Inferior parietal cortex (tissue), 1 donor: ENCODE results near the gene PALD1.

Experiments
- DNase-seq: peaks from one replicate; pipeline ENCODE4 v3.0.0-alpha.2; 2016; ENCODE audit errors: extremely low spot score

The PALD1 gene

DNA sequence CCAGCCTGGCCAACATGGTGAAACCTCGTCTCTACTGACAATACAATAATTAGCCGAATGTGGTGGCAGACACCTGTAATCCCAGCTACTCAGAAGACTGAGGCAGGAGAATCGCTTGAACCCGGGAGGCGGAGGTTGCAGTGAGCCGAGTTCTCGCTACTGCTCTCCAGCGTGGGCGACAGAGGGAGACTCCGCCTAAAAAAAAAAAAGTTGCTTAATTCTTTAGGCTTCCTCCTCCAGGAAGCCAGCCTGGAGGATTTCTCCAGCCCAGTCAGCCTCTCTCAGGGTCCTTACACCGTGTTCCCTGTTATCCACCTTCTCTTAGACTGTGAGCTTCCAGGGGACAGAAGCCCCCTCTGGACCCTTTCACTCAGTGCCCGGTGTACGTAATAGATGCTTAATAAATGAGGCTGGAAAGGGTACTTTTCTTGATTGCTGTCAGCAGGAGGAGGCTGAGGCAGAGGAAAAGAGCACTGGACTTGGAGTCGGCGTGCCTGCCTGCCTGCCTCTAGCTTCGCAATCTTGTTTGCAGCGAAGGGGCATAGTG, 20.7 kb upstream of the PALD1 start:
- DNase-seq: no peak

DNA sequence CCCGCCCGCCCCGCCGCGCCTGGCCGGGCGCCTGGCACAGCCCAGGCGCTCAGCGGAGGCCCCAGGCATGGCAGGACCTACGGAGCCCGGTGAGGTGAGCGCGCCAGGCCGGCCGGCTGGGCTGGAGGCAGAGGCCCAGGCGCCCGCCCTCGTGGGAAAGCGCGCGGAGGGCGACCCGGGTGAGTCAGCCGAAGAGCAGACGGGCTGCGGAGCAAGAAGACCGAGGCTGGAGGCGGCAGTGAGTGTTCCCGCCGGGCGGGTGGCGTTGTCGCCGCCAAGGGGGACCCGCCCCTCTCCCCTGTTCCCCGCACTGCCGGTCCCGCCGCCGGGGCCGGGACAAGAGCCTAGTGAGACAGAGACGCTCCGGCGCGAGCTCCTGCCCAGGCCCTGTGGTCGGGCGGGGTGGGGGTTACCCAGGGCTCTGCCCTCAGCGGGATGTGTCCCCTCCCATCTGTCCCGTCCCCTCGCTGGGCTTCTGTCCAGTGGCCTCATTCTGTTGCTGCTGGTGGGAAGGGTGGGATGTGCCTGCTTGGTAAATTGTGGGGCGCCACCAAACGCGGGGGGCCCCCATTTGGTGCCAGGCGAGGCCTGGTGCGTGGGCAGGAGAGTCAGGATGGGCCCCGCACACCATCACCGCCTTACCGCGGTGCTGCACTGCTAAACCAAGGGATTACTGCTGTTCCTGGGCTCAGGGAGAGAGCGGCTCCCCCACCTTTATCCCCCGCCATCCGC, 20.1 kb upstream of the PALD1 start:
- DNase-seq: no peak

DNA sequence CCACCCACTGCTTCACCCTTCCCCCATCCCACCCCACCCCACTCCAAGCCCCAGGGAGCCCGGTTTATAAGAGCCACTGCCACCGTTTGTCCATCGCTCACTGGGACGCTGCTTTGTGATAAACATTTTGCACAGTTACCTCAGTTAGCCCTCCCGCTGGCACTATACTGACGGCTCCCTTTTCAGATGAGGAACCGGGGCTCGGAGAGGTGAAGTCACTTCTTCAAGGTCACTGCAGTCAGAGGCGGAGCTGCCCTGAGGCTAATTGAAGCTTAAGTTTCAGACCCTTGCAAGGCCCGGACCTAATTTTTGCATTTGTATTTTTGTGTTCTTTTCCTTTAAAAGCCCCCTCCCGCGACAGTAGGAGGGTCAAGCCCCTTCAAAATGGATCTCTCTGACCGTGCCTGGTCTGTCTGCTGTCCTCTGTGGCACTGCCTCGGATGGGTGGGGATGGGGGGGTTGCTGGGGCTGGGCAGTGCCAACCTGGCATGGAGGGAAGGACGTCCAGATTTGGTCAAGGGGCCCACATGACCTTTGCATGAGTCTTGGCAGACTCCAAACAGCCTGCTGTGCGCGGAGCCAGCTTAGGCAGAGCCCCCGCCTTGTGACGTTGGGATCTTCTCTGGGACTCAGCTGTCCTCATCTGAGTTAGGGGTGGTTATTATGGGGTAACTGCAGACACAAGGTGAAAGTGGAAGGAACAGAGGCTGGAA, 19.4 kb upstream of the PALD1 start:
- no peak for DNase-seq

DNA sequence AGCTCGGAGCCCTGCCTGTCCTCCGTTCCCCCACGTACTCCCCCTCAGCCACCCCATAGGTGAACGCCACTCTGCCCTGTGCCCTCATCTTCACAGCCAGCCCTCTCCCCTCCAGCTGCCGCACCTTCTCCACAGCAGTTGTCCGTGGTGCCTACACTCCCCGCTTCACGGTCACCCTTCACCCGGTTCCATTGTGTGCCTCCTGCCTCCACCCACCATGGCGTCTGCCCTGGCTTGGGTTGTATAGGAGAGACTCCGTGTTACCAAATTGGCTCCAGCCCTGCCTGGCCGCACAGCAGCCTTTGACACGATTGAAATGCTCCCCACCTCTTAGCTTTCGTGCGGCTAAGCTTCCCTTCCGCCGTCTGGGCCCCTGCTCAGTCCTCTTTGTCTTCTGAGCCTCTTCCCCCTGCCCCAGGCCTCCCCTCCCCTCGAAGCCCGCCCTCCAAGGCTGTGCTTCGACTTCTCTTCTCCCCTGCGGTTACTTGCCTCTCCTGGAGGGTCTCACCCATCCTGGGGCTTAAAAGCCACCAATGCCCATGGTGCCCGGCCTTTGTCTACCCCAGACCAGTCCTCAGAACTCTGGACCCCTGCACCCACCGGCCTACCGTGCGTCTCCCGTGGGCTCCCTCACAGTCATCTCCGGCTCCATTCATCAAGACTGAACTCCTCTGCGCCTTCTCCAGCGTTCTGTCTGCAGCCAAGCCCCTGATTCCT, 18.6 kb upstream of the PALD1 start:
- DNase-seq: no peak

DNA sequence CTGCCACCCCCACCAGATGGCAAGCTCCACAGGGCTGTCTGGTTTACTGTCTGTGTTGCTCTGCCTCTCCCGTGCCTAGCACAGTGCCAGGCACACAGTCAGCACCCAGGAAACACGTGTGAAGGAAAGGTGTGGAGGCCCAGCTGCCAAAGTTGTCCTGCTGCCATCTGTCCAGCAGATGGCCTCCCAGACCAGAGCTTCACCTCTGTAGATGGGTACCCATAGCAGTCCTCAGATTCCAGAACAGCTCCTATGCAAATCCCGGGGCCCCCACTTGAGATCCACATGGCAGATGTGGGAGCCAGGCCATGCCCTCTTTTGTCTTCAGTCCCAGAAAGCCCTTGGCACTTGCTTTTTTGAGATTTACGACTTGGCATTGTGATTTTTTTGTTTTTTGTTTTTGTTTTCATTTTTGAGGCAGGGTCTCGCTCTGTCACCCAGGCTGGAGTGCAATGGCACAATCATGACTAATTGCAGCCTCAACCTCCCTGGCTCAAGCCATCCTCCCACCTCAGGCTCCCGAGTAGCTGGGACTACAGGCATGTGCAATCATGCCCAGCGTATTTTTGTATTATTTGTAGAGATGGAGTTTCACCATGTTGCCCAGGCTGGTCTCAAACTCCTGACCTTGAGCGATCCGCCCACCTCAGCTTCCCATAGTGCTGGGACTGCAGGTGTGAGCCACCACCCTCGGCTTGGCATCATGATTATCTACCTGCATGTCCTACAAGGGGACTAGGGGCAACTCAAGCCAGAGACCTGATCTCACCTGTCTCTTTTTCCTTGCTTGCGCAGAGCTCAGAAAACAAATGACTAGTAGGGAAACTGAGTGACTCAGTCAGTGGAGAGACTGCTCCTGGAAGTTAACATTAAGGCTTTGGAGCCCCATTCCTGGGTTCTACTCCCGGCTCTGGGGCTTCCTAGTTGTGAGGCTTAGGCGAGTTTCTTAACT, 16.9 kb upstream of the PALD1 start:
- peak; percentile 64 for DNase-seq

DNA sequence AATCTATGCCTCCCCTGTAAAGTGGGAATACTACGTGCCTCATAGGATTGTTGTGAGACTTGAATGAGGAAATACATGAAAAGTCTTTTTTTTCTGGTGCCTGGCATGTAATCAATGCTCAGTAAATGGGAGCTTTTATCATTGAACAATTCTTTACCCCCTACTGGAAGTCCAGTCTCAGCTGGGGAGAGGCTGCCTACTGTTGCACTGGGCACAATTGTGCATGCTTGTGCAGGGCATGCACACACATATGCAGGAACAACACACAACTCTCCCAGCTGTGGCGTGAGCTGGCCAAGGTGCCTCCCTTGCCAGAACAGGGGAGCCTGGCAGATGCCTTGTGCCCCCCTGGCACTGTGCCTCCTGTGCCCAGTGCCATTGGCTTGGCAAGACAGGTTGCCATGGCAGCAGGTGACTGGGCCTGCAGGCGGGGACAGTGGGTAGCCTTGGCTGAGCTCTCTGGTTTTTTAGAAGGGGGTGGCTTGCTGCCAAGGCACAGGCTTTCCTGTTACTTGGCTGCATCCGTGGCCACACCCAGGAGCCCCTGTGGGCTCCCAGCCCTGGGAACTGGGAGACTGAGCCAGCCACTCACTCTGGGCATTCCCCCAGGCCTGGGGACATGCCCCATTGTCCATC, 16.1 kb upstream of the PALD1 start:
- DNase-seq: peak; percentile 56

DNA sequence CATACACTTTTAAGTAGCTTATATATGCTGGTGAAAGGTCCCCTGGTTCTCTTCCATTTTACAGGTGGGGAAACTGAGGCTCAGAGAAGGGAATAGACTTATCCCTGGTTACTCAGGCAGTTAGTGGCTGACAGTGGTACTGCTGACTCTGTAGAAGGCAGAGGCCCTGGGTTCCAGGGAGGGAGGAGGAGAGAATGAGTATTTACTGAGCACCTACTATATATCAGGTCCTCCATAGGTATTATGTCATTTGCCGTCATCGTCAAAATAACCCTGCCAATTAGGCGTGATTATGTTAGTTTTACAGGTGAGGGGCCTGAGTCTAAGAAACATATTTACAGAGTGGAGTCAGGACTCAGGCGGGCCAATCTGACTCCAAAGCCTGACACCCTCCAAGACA, 13.3 kb upstream of the PALD1 start:
- no peak for DNase-seq

DNA sequence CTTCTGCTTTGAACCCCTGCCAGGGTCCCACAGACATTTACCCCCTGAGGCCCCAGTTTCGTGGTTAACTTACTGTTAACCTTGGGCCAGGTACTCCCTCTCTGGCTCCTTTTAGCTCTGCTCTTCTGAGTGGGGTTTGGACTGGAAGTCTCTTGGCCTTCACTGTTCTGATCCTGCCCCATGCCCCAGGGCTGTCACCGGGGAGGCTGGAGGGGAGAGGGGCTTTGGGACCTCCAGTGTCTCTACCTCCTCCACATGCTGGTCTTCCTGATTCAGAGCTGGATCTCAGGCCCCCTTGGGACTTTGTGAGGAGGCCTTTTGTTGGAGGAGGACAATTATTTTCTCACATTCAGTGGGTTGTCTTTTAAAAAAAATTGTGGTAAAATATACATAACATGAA, 12.7 kb upstream of the PALD1 start:
- no peak for DNase-seq

DNA sequence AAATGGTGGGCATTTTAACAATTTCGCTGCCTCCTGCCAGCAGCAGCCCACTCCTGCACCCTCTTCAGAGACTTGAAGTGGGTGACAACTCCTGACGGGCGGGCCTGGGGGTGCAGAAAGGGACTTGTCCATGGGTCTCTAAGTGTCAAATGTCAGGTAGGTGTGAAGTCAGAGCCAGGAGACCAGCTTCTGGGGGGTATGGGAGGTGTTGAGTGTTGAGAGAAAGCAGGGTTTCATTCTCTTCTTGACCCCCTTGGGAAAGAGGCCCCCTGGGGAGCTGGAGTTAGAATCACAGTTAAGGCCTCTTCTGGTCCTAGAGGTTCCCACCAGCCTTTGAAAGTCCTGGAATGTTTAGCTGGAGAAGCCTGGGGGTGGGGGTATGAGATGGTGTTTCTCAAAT, 11.6 kb upstream of the PALD1 start:
- DNase-seq: no peak

DNA sequence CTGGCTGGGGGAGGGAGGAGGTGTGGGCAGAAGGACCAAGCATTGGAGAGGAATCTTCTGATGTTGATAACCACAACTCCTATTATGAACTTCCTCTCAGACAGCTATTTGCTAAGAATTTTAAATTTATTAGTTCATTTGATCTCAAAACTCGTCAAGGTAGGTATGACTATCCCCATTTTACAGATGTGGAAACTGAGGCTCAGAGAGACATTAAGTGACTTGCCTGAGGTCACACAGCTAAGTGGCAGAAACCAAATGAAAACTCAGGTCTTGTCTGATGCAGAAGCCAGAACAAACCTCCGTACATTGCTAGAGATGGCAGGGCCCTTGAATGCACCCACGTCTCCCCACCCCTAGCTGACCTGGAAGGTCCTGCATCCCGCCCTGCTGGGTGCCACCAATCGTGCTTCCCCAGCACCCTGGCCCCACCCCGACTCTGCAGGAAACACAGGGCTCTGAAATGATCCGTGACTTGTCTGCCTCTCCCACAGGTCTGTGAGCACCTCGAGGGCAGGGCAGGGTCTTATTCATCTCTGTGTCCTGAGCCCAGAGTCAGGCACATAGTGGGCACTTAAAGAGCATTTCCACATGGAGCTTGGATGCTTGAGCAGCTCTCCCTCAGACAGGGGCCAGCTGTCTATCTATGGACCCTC, 5.6 kb upstream of the PALD1 start:
- DNase-seq: no peak

DNA sequence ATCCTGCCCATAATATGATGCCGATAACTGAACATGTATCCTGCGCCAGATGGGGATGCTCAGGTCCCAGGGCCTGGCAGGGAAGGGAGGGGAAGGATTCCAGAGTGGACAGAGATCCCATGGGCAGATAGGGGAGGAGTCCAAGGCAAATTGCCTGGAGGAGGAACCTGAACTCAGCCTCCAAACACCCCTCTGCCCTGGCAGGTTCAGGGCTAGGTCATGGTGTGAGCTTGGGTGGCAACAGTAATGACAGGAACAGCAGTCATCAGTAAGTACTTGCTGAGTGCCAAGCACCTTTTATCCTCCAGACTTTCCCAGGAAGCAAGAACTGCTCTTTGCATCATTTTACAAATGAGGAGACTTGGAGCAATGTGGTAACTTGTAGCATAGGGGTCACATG, 3.8 kb upstream of the PALD1 start:
- DNase-seq: no peak

DNA sequence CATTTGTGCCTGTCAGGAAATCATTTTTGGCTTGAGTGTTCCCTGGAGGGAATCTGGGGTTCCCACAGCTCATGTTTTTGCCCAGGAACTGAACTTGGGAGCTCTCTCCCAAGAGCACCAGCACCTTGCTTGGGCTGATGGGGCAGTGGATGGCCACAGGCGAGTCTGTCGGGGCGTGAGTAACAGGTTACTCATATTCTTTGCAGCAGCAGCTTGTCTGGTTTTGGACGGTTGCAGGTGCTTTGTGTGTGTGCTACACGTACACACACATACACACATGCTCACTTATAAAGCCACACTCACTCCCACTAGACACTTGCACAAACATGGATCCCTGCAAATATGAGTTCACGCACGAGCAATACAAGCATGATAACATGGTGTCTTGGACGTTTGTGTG, 2.9 kb upstream of the PALD1 start:
- no peak for DNase-seq

DNA sequence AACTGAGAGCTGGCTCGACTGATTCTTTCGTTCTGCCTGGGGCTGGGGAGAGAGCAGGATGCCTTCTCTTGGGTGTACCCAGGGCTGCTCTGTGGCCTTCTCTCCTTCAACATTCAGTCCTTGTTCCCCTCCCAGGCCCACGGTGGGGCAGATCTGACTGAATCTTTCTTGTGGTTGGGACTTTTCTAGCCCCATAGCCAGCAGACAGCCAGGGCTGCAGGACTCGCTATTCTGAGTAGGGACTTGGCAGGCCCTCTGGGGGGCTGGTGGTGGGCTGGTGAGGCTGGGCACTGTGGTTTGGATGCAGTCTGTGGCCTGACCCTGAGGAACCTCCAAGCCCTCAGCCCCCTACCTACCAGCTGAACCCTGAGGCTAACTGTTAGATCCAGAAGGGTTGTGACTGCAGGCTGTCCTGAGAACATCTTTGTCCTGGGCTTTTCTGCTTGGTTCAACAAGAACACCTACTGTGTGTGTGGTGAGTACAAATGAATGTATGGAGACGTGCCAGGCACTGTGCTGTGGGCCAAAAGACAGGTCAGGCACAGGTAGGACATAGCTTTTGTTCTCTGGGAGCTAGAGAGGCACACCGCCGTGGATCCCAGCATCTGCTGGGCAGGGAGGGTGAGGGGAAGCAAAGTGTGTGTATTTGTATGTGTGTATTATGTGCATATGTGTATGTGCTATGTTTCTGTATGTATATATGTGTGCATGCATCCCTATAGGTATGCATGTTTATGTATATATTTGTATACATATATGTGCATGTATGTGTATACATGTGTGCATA, 2.1 kb upstream of the PALD1 start:
- DNase-seq: no peak

DNA sequence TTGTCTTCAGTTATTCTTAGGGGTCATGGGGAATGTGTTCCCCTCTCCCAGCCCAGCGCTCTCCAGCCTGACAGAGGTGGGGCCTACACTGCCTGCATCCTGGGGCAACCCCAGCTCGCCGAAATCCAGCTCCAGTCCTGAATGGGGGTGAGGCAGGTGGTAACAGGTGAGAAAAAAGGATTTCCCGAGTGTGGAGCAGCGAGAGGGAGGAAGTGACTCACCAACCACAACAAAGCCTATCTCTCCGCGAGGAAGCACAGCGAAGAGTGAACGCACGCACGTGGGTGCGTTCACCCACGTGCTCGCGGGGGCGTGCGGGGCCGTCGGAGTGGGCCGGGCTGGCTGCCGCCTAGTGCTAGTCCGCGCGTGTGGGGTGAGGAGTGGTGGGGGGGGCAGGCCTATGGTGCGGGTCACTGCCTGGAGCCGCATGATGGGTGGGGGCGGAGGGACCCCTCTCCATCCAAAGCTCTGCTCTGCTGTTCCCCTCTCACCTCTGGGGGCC, 855 bp upstream of the PALD1 start:
- DNase-seq: no peak

DNA sequence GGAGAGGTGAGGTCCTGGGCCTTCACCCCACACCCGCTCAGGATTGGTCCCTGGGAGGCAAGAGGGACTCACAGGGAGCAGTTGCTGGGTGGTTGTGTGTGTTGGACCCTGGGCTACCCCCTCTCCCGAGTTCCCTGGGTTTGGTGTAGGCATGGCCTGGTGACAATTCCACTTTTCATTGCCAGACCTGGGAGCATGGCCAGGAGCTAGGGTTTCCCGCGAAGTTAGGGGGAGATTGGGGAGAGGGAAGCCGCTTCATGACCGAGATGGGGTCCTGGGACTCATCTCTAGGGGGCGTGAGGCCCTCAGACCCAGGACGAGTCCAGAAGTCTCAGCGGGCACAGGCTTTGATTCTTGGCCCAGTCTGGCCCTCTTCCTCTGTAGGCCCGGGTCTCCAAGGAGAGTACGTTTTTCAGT, 606 bp downstream of the PALD1 start:
- no peak for DNase-seq

DNA sequence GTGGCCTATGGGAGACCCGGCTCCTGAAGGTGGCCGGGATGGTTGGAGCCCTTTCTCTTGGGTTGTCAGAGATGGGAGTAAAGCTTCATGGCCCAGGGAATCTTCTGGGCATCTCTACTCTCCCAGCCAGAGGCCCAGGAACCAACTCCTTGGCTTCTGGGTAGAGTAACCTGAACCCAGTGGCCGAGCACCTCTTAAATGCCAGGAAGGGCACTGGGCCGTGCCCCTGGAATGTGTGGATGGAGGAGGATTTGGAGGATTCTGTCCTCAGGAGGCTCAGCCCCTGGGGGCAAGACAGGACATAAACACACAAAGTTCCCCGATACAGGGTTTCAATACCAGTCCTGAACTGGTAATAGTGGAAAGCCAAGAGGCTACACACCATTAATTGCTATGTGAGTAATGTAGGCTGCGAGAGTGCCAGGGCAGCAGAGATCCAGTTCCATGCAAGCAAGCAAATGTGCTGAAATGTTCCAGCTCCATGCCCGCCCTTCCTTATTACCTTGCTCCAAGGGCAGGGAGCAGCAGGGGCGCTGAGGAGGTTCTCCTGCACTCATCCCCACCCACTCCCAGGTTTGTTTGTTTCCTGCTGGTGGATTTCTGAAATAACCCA, 1.2 kb downstream of the PALD1 start:
- no peak for DNase-seq

DNA sequence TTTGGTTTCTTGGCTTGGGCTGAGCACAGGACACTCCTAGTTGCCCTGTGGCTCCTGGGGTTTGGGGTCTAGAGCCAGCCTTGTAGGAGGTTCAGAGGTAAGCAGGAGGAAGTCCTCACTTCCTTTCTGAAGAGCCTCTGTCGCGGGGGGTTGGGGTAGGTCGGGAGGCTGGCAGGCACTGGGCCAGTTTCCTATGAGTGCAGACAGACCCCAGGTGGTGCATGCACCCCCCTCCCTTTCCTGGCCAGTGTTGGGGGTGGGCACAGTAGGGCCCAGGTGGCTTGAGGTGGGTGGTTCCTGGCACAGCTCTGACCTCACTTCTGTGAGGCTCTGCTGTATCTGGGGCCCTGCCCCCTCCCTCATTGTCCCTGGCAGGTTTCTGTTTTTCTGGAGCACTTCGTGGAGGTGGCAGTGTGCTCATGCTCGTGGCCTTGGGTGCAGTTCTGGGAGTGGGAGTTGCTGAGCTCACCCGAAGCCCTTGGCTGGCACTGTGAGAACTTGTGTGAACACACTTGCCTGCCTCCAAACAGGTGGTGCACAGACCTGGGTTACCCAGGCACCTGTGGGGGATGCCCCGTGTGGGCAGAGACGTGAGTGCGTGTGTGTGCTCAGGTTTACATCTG, 1.8 kb downstream of the PALD1 start:
- no peak for DNase-seq

DNA sequence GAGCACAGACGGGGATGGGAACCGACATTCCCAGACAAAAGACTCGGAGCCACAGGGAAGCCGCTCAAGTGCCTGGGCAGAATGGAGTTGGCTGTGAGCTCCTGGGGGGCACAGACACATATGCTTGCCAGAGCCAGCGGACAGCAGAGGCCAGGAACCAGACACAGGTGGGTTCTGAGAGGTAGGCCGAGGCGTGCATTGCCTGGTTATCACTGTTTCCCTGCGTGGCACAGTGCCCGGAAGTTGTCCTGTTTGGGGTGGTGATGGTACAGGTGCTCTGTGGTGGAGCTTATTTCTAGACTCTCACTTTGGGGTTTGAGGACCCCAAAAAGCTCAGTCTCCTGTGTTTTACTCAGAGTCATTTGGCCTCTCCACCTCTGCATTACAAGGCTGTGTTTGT, 2.5 kb downstream of the PALD1 start:
- no peak for DNase-seq
